ENCODE measurements around the gene TAS2R9.

TAS2R9 gene

GRCh38 chr12:10849425-10849878, 39.5 kb upstream of the TAS2R9 start, which contains the start of gene PRR4:
TSS of gene PRR4 (minus strand) at chr12:10849475. CDS start at chr12:10849437, 38 bp downstream.
- TF ChIP-seq CTCF (IDR thresholded peaks at IDR 0.05; ENCODE audit: low read depth, low read length) (no peak), EZH2phosphoT487 (IDR thresholded peaks at IDR 0.05; ENCODE audit: low read depth) (no peak)
- H3K79me2 ChIP-seq (ENCODE audit: low read length), result no peaks in the 10 kb centered on the region
- H3K36me3 ChIP-seq (replicated peaks; ENCODE audit: low read depth, low read length), result no peaks in the 10 kb centered on the region
- H3K9ac ChIP-seq (ENCODE audit: low read length), result no peak within 1 kb of the TSS
- H3K4me2 ChIP-seq (ENCODE audit: low read length), result no peak within 1 kb of the TSS
- H3K4me1 ChIP-seq (ENCODE audit: low read length), result no peaks in the 10 kb centered on the region
- H3K9me3 ChIP-seq (ENCODE audit: insufficient read depth, low read length), result no peaks in the 10 kb centered on the region
- no peaks in the 10 kb centered on the region for H4K20me1 ChIP-seq (ENCODE audit: insufficient read depth, low read length)
- H3K4me3 ChIP-seq (ENCODE audit: low read length), result no peak within 1 kb of the TSS
- no peak within 1 kb of the TSS for H2AFZ ChIP-seq (ENCODE audit: low read depth, low read length)
- H3K27ac ChIP-seq (ENCODE audit: low read length), result no peak within 1 kb of the TSS
- no peaks in the 10 kb centered on the region for H3K27me3 ChIP-seq (ENCODE audit: low read depth, low read length)

GRCh38 chr12:10847744-10848143, 37.8 kb upstream of the TAS2R9 start:
- no peaks in the 10 kb centered on the region for H3K9me3 ChIP-seq (ENCODE audit: insufficient read depth, low read length)
- H3K27me3 ChIP-seq (ENCODE audit: low read depth, low read length), result no peaks in the 10 kb centered on the region
- no peak overlapping the region for H3K9ac ChIP-seq (ENCODE audit: low read length)
- no peaks in the 10 kb centered on the region for H3K36me3 ChIP-seq (replicated peaks; ENCODE audit: low read depth, low read length)
- no peaks in the 10 kb centered on the region for H4K20me1 ChIP-seq (ENCODE audit: insufficient read depth, low read length)
- TF ChIP-seq CTCF (IDR thresholded peaks at IDR 0.05; ENCODE audit: low read depth, low read length) (no peak), EZH2phosphoT487 (IDR thresholded peaks at IDR 0.05; ENCODE audit: low read depth) (no peak)
- H3K4me1 ChIP-seq (ENCODE audit: low read length), result no peaks in the 10 kb centered on the region
- H3K4me3 ChIP-seq (ENCODE audit: low read length), result no peak overlapping the region
- H3K79me2 ChIP-seq (ENCODE audit: low read length), result no peaks in the 10 kb centered on the region
- no peak overlapping the region for H3K4me2 ChIP-seq (ENCODE audit: low read length)
- H3K27ac ChIP-seq (ENCODE audit: low read length), result no peak overlapping the region
- H2AFZ ChIP-seq (ENCODE audit: low read depth, low read length), result no peak overlapping the region

GRCh38 chr12:10842862-10843261, 32.9 kb upstream of the TAS2R9 start:
- Histone ChIP-seq H3K9me3 (ENCODE audit: insufficient read depth, low read length) (no peaks in the 10 kb centered on the region), H3K9ac (ENCODE audit: low read length) (no peak overlapping the region), H3K4me3 (ENCODE audit: low read length) (no peak overlapping the region), H3K27me3 (ENCODE audit: low read depth, low read length) (no peaks in the 10 kb centered on the region), H4K20me1 (ENCODE audit: insufficient read depth, low read length) (no peaks in the 10 kb centered on the region), H3K27ac (ENCODE audit: low read length) (no peak overlapping the region), H3K36me3 (replicated peaks; ENCODE audit: low read depth, low read length) (no peaks in the 10 kb centered on the region), H3K79me2 (ENCODE audit: low read length) (no peaks in the 10 kb centered on the region), H3K4me2 (ENCODE audit: low read length) (no peak overlapping the region), H2AFZ (ENCODE audit: low read depth, low read length) (no peak overlapping the region), H3K4me1 (ENCODE audit: low read length) (no peaks in the 10 kb centered on the region)
- TF ChIP-seq EZH2phosphoT487 (IDR thresholded peaks at IDR 0.05; ENCODE audit: low read depth) (no peak), CTCF (IDR thresholded peaks at IDR 0.05; ENCODE audit: low read depth, low read length) (no peak)

GRCh38 chr12:10838461-10838860, 28.5 kb upstream of the TAS2R9 start:
- Histone ChIP-seq H3K27me3 (ENCODE audit: low read depth, low read length) (no peaks in the 10 kb centered on the region), H3K36me3 (replicated peaks; ENCODE audit: low read depth, low read length) (no peaks in the 10 kb centered on the region), H3K27ac (ENCODE audit: low read length) (no peak overlapping the region), H3K4me1 (ENCODE audit: low read length) (no peaks in the 10 kb centered on the region), H3K9me3 (ENCODE audit: insufficient read depth, low read length) (no peaks in the 10 kb centered on the region), H4K20me1 (ENCODE audit: insufficient read depth, low read length) (no peaks in the 10 kb centered on the region), H3K9ac (ENCODE audit: low read length) (no peak overlapping the region), H3K4me3 (ENCODE audit: low read length) (no peak overlapping the region), H3K4me2 (ENCODE audit: low read length) (no peak overlapping the region), H2AFZ (ENCODE audit: low read depth, low read length) (no peak overlapping the region), H3K79me2 (ENCODE audit: low read length) (no peaks in the 10 kb centered on the region)
- TF ChIP-seq EZH2phosphoT487 (IDR thresholded peaks at IDR 0.05; ENCODE audit: low read depth) (no peak), CTCF (IDR thresholded peaks at IDR 0.05; ENCODE audit: low read depth, low read length) (no peak)
